AG09319 (cell line): ENCODE measurements around the gene TNFRSF19.

Source experiments
- DNase-seq: peaks from one replicate; pipeline ENCODE4 v3.0.0-alpha.2; 2010; ENCODE audit warnings: low read depth; ENCODE audit errors: extremely low read depth
- CTCF ChIP-seq: IDR thresholded peaks from 2 replicates; pipeline ENCODE4 v1.5.1; 2011; ENCODE audit warnings: low read depth, mild to moderate bottlenecking, inconsistent platforms, low read length, moderate library complexity

The TNFRSF19 gene

DNA sequence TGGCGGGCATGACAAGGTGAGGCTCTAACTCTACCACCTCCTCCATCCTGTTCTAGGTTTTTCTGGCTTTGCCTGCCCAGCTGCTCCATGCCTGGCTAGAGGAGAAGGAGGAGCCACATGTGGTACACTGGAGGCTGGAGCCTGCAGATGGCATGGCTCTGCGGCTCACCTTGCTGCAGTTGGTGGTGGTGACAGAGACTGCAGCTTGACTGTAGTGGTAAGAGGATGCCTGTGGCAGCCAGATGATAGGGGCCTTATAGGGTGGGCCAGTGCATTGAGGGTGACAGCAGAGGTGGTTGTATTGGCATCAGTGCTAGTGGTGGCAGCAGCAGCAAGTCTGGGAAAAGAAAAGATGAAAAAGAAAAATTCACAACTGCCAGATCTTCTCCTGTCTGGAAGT, 146.2 kb downstream of the TNFRSF19 start:
- no peak for DNase-seq
- TF ChIP-seq CTCF = no peak

DNA sequence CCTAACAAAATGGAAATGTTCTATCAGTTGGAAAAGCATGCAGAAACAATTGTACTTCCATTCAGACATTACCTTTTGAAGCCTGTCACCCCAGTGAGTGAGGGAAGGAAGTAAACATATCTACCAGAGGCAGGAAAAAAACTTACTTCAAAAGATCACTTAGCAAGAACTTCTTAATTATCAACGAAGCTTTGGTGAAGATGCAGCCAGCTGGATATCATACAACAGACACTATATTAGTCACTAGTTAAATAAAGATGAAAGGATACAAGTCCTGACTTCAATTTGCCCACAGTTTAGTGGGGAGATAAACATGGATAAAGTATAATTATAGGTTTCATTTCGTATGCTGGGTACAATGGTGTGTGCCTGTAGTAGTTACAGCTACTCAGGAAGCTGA, 148.8 kb downstream of the TNFRSF19 start:
- no peak for DNase-seq
- TF ChIP-seq CTCF = no peak

GRCh38 chr13:23722726-23723453, 152.7 kb downstream of the TNFRSF19 start:
- no peak for TF ChIP-seq CTCF
- no peak for DNase-seq

GRCh38 chr13:23723471-23723870, 153.3 kb downstream of the TNFRSF19 start:
- DNase-seq = no peak
- no peak for TF ChIP-seq CTCF

DNA sequence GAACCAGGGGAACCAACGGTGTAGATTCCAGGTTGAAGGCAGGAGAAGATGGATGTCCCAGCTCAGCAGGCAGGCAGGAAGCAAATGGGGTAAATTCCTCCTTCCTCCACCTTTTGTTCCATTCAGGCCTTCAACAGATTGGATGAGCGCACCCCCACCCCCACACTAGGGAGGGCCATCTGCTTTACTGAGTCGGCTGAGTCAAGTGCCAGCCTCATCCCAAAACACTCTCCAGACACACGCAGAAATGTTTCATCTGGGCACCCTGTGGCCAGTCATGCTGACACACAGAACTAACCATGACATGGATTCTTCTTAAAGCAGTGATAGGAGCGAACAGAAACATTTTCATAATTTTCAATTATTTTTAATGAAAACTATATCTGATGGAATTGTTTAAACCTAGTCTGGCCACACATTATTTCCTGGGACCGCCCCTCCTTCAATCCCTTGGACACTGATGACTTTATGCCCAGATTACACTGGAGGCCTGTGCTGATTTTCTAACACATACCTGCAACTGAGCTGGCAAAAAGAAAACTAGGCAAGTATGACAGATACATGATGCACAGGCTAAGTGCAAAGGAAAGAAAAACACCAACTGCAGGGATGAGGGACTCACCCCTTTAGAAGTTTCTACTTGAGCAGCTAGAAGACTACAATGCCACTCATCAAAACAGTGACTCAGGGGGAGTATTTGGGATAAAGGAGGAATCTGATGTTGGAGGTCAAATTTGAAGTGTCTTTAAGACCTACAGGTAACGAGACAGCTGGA, 154.2 kb downstream of the TNFRSF19 start:
- no peak for DNase-seq
- no peak for TF ChIP-seq CTCF
